ENCODE data around the gene SCARF1. TPM values are rescaled to one million over a fixed set of nuclear protein-coding genes. Genes with fewer than 3 reads are reported as not detected.
A peak's percentile ranks its signal among the peaks of the same experiment; 100 is the strongest.

SCARF1 gene
- polyA plus RNA-seq, 3 donors, result 5.2 to 23.4 (median 6.3) TPM

DNA sequence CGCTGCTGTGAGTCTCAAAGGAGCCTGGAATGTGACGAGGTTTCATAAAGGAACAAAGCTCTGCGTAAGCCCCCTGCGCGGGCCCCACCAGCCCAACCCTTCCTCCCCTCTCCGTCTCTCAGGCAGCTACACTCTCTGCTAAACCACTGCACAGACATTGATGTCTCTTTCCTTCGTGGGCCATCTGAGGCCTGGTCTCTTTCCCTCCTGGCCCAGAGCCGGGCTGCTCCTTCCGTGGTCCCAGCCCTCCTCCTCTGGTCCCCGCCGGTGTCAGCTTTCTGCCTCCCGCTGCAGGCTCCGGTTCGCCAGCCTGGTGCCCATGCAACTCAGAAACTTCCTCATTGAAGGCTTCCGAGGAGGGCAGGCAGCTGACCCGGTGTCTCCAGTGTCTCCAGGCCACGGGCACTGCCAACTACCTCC is 7.4 kb downstream of the SCARF1 start:
- WGBS (ENCODE audit: insufficient coverage), result 25% methylated on average over 17 of the region's 17 CpGs
- TF ChIP-seq, protein P1, sequence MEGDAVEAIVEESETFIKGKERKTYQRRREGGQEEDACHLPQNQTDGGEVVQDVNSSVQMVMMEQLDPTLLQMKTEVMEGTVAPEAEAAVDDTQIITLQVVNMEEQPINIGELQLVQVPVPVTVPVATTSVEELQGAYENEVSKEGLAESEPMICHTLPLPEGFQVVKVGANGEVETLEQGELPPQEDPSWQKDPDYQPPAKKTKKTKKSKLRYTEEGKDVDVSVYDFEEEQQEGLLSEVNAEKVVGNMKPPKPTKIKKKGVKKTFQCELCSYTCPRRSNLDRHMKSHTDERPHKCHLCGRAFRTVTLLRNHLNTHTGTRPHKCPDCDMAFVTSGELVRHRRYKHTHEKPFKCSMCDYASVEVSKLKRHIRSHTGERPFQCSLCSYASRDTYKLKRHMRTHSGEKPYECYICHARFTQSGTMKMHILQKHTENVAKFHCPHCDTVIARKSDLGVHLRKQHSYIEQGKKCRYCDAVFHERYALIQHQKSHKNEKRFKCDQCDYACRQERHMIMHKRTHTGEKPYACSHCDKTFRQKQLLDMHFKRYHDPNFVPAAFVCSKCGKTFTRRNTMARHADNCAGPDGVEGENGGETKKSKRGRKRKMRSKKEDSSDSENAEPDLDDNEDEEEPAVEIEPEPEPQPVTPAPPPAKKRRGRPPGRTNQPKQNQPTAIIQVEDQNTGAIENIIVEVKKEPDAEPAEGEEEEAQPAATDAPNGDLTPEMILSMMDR (IDR thresholded peaks at IDR 0.05), result no peak
- peaks cover 6 to 11% of the 10 kb centered on the region in 2 donors for H3K4me1 ChIP-seq (ENCODE audit: control insufficient read depth in 1 of 2, insufficient read depth in 2 of 2, low read length in 2 of 2)
- H3K27ac Mint-ChIP-seq, result peak overlapping the region in 5 of 7 donors; percentile 15 to 80 (median 30)
- no peaks in the 10 kb centered on the region for H3K27me3 ChIP-seq (ENCODE audit: control insufficient read depth in 2 of 2, insufficient read depth in 2 of 2, low read length in 2 of 2)
- peaks cover 0 to 2% (median 0%) of the 10 kb centered on the region in 7 donors for H3K9me3 Mint-ChIP-seq
- H4K20me1 ChIP-seq (ENCODE audit: insufficient read depth, low read length), result peaks cover 11% of the 10 kb centered on the region
- H3K79me2 ChIP-seq (ENCODE audit: insufficient read depth, low read length), result no peaks in the 10 kb centered on the region
- peaks cover 0 to 8% (median 1%) of the 10 kb centered on the region in 3 donors for H3K27me3 Mint-ChIP-seq (ENCODE audit: low read depth in 3 of 3)
- intact Hi-C loops (cut with micrococcal nuclease), result no loop called here
- DNase-seq, result peak in 2 of 3 donors; percentile 48 to 52
- H3K27ac ChIP-seq (ENCODE audit: low read depth in 1 of 2, low read length in 2 of 2), result no peak overlapping the region
- H3K4me3 Mint-ChIP-seq, result peak overlapping the region in 1 of 2 donors; percentile 63
- H3K4me3 ChIP-seq (replicated peaks in 1 of 3; ENCODE audit: low read depth in 2 of 3, low read length in 3 of 3), result no peak overlapping the region
- H3K9me3 ChIP-seq (replicated peaks in 1 of 2; ENCODE audit: control insufficient read depth in 1 of 2, insufficient read depth in 1 of 2, low read length in 2 of 2), result no peaks in the 10 kb centered on the region
- H3K36me3 ChIP-seq (replicated peaks in 1 of 2; ENCODE audit: control insufficient read depth in 1 of 2, insufficient read depth in 2 of 2, low read length in 2 of 2), result peaks cover 23 to 29% of the 10 kb centered on the region in 2 donors
- H3K36me3 Mint-ChIP-seq, result peaks cover 40 to 42% of the 10 kb centered on the region in 2 donors
- H3K9ac ChIP-seq (ENCODE audit: insufficient read depth, low read length, poor library complexity, severe bottlenecking), result no peak overlapping the region
- peaks cover 12% of the 10 kb centered on the region for H3K4me1 Mint-ChIP-seq
- no peak overlapping the region for H2AFZ ChIP-seq (ENCODE audit: insufficient read depth, low read depth, low read length, poor library complexity, severe bottlenecking)
- peak overlapping the region; percentile 30 for H3K4me2 ChIP-seq (replicated peaks; ENCODE audit: extremely low read depth, low read length, poor library complexity, severe bottlenecking)

DNA sequence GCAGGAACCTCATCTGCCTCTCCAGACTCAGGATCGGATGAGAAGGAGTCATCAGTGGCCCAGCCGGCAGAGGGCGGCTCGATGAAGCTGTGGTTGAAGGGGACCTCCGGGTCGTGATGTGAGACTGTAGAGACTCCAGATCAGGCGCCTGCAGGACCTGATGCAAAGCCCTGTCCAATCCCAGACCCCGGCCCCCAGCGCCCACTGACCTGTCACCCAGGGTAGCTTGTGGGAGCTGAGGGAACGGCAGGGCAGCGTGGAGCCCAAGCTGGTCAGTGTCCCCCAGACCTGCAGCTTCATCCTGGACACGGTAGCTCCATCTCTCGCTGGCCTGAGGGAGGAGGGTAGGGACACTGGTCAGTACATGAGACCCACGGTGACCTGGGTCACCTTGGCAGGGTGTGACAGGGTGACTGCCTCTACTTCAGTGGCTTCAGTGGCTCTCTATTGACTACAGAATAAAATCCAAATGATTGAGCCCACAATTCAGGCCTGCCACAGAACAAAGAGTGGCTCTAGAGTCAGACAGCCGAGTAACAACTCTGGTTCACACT is 8.7 kb downstream of the SCARF1 start:
- Histone ChIP-seq H2AFZ (ENCODE audit: insufficient read depth, low read depth, low read length, poor library complexity, severe bottlenecking) (no peak overlapping the region), H3K27ac (ENCODE audit: low read depth in 1 of 2, low read length in 2 of 2) (no peak overlapping the region), H3K9ac (ENCODE audit: insufficient read depth, low read length, poor library complexity, severe bottlenecking) (no peak overlapping the region), H3K79me2 (ENCODE audit: insufficient read depth, low read length) (no peaks in the 10 kb centered on the region), H3K4me3 (replicated peaks in 1 of 3; ENCODE audit: low read depth in 2 of 3, low read length in 3 of 3) (no peak overlapping the region), H3K27me3 (ENCODE audit: control insufficient read depth in 2 of 2, insufficient read depth in 2 of 2, low read length in 2 of 2) (no peaks in the 10 kb centered on the region), H4K20me1 (ENCODE audit: insufficient read depth, low read length) (peaks cover 11% of the 10 kb centered on the region), H3K36me3 (replicated peaks in 1 of 2; ENCODE audit: control insufficient read depth in 1 of 2, insufficient read depth in 2 of 2, low read length in 2 of 2) (peaks cover 23 to 29% of the 10 kb centered on the region in 2 donors), H3K4me1 (ENCODE audit: control insufficient read depth in 1 of 2, insufficient read depth in 2 of 2, low read length in 2 of 2) (peaks cover 9 to 14% of the 10 kb centered on the region in 2 donors), H3K9me3 (replicated peaks in 1 of 2; ENCODE audit: control insufficient read depth in 1 of 2, insufficient read depth in 1 of 2, low read length in 2 of 2) (no peaks in the 10 kb centered on the region), H3K4me2 (replicated peaks; ENCODE audit: extremely low read depth, low read length, poor library complexity, severe bottlenecking) (no peak overlapping the region)
- Mint-ChIP-seq H3K4me1 (peaks cover 15% of the 10 kb centered on the region), H3K27me3 (ENCODE audit: low read depth in 3 of 3) (peaks cover 0 to 4% (median 1%) of the 10 kb centered on the region in 3 donors), H3K4me3 (peak overlapping the region in 1 of 2 donors; percentile 24), H3K36me3 (peaks cover 40 to 42% of the 10 kb centered on the region in 2 donors), H3K9me3 (peaks cover 0 to 2% (median 0%) of the 10 kb centered on the region in 7 donors), H3K27ac (no peak overlapping the region)
- WGBS (ENCODE audit: insufficient coverage), result 90% methylated on average over 10 of the region's 15 CpGs
- intact Hi-C loops (cut with micrococcal nuclease), result no loop called here
- TF ChIP-seq, protein P1 (IDR thresholded peaks at IDR 0.05), result no peak
- no peak for DNase-seq

Data from CD14-positive monocyte (primary cell).